ENCODE data around the gene LRRC9. TPM values are rescaled to one million over a fixed set of nuclear protein-coding genes. Genes with fewer than 3 reads are reported as not detected.

Gene LRRC9
- total and polyA plus RNA-seq, 2 donors (not counting 1 experiment from before 2014, with no cell fraction given): not detected

DNA sequence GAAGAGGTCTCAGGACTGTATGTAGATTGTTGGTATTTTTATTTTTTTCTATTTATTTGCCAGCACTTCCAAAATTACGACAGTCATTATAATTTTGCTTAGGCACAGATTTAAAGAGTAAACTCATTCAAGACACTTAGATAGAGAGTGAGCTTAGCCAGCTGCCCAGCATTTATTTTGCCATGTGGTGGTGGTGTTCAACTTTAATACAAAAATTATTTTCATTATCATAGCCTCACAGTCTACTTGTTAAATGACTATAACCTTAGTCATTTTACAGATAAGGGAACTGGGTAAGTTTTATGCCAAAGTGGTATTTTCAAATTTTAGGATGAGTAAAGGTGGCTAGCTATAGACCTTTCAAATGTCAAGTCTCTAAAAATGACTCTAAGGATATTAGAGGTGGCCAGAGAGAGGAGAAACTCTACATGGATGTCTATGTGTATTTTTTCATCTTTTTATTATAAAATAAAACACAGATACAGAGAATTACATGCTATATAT is 66.7 kb downstream of the LRRC9 start:
- H3K27me3 Mint-ChIP-seq: peaks cover 4% of the 10 kb centered on the region
- ChIA-PET CTCF (no interaction called here), POLR2A (no interaction called here)
- Histone ChIP-seq H3K9me3 (ENCODE audit: control extremely low read depth in 1 of 3, control insufficient read depth in 2 of 3, insufficient read depth in 1 of 3, low read length in 2 of 3) (peaks cover 0 to 5% (median 0%) of the 10 kb centered on the region in 3 donors), H3K79me2 (ENCODE audit: control insufficient read depth, insufficient read depth, low read length) (no peaks in the 10 kb centered on the region), H2AFZ (ENCODE audit: insufficient read depth, low read depth, low read length, poor library complexity, severe bottlenecking) (no peak overlapping the region), H3K36me3 (replicated peaks in 1 of 2; ENCODE audit: control extremely low read depth in 1 of 2, control insufficient read depth in 1 of 2, extremely low read depth in 1 of 2, insufficient read depth in 2 of 2, low read length in 1 of 2) (no peaks in the 10 kb centered on the region), H3K4me1 (ENCODE audit: control insufficient read depth in 2 of 2, insufficient read depth in 2 of 2, low read length in 2 of 2) (no peaks in the 10 kb centered on the region), H4K20me1 (ENCODE audit: control insufficient read depth, insufficient read depth, low read length, poor library complexity, severe bottlenecking) (no peaks in the 10 kb centered on the region), H3K9ac (ENCODE audit: low read length) (no peak overlapping the region), H3K4me3 (ENCODE audit: control extremely low read depth in 1 of 5, extremely low read depth in 1 of 5, insufficient read depth in 1 of 5, low read depth in 2 of 5, low read length in 4 of 5) (no peak overlapping the region), H3K27ac (ENCODE audit: low read length in 2 of 2) (no peak overlapping the region), H3K27me3 (replicated peaks in 1 of 4; ENCODE audit: control extremely low read depth in 1 of 4, control insufficient read depth in 3 of 4, insufficient read depth in 4 of 4, low read length in 3 of 4) (peaks cover 0 to 2% (median 0%) of the 10 kb centered on the region in 4 experiments), H3K4me2 (replicated peaks; ENCODE audit: low read depth, low read length, poor library complexity, severe bottlenecking) (no peak overlapping the region)
- WGBS (ENCODE audit: insufficient coverage): no CpG with 5 or more reads among the region's 1 CpG
- no peaks in the 10 kb centered on the region for H3K4me1 Mint-ChIP-seq
- no peak for ATAC-seq (ENCODE audit: low read depth)
- no peak overlapping the region for H3K4me3 Mint-ChIP-seq
- H3K27ac Mint-ChIP-seq: no peak overlapping the region
- DNase-seq: no peak
- H3K9me3 Mint-ChIP-seq (ENCODE audit: insufficient read depth): no peaks in the 10 kb centered on the region
- no peak for TF ChIP-seq EZH2 (IDR thresholded peaks at IDR 0.05; ENCODE audit: borderline replicate concordance, insufficient read depth, low read depth, low read length, poor library complexity, severe bottlenecking)
- TF ChIP-seq, protein P1, sequence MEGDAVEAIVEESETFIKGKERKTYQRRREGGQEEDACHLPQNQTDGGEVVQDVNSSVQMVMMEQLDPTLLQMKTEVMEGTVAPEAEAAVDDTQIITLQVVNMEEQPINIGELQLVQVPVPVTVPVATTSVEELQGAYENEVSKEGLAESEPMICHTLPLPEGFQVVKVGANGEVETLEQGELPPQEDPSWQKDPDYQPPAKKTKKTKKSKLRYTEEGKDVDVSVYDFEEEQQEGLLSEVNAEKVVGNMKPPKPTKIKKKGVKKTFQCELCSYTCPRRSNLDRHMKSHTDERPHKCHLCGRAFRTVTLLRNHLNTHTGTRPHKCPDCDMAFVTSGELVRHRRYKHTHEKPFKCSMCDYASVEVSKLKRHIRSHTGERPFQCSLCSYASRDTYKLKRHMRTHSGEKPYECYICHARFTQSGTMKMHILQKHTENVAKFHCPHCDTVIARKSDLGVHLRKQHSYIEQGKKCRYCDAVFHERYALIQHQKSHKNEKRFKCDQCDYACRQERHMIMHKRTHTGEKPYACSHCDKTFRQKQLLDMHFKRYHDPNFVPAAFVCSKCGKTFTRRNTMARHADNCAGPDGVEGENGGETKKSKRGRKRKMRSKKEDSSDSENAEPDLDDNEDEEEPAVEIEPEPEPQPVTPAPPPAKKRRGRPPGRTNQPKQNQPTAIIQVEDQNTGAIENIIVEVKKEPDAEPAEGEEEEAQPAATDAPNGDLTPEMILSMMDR (IDR thresholded peaks at IDR 0.05): no peak
- intact Hi-C loops (cut with micrococcal nuclease): no loop called here

DNA sequence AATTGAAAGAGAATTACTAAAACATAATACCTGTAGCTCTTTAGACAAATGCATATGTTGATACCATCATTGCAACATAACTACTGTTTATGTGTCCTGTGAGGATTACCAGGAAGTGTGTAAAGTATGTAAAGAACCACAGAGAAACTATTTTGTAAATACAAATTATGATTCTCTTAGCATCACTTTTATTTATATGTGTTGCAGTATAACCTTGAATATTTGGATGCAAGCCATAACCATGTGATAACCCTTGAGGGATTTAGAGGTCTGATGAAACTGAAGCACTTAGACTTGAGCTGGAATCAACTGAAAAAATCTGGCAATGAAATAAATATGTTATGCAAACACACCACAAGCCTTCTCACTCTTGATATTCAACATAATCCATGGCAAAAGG is 77.5 kb downstream of the LRRC9 start:
- intact Hi-C loops (cut with micrococcal nuclease): no loop called here
- no peak for DNase-seq
- no peak for TF ChIP-seq EZH2 (IDR thresholded peaks at IDR 0.05; ENCODE audit: borderline replicate concordance, insufficient read depth, low read depth, low read length, poor library complexity, severe bottlenecking)
- TF ChIP-seq, protein P1 (IDR thresholded peaks at IDR 0.05): no peak
- Histone ChIP-seq H3K79me2 (ENCODE audit: control insufficient read depth, insufficient read depth, low read length) (no peaks in the 10 kb centered on the region), H4K20me1 (ENCODE audit: control insufficient read depth, insufficient read depth, low read length, poor library complexity, severe bottlenecking) (no peaks in the 10 kb centered on the region), H2AFZ (ENCODE audit: insufficient read depth, low read depth, low read length, poor library complexity, severe bottlenecking) (no peak overlapping the region), H3K9ac (ENCODE audit: low read length) (no peak overlapping the region), H3K4me3 (ENCODE audit: control extremely low read depth in 1 of 5, extremely low read depth in 1 of 5, insufficient read depth in 1 of 5, low read depth in 2 of 5, low read length in 4 of 5) (no peak overlapping the region), H3K4me1 (ENCODE audit: control insufficient read depth in 2 of 2, insufficient read depth in 2 of 2, low read length in 2 of 2) (no peaks in the 10 kb centered on the region), H3K27ac (ENCODE audit: low read length in 2 of 2) (no peak overlapping the region), H3K27me3 (replicated peaks in 1 of 4; ENCODE audit: control extremely low read depth in 1 of 4, control insufficient read depth in 3 of 4, insufficient read depth in 4 of 4, low read length in 3 of 4) (no peaks in the 10 kb centered on the region), H3K9me3 (ENCODE audit: control extremely low read depth in 1 of 3, control insufficient read depth in 2 of 3, insufficient read depth in 1 of 3, low read length in 2 of 3) (no peaks in the 10 kb centered on the region), H3K36me3 (replicated peaks in 1 of 2; ENCODE audit: control extremely low read depth in 1 of 2, control insufficient read depth in 1 of 2, extremely low read depth in 1 of 2, insufficient read depth in 2 of 2, low read length in 1 of 2) (no peaks in the 10 kb centered on the region), H3K4me2 (replicated peaks; ENCODE audit: low read depth, low read length, poor library complexity, severe bottlenecking) (no peak overlapping the region)
- no peak for ATAC-seq (ENCODE audit: low read depth)
- H3K4me1 Mint-ChIP-seq: no peaks in the 10 kb centered on the region
- H3K27ac Mint-ChIP-seq: no peak overlapping the region
- peaks cover 4% of the 10 kb centered on the region for H3K27me3 Mint-ChIP-seq
- POLR2A ChIA-PET: no interaction called here
- no peaks in the 10 kb centered on the region for H3K9me3 Mint-ChIP-seq (ENCODE audit: insufficient read depth)
- no peak overlapping the region for H3K4me3 Mint-ChIP-seq
- CTCF ChIA-PET: no interaction called here

Data from B cell (primary cell).